ENCODE data around the gene KCNQ5.

The KCNQ5 gene

DNA sequence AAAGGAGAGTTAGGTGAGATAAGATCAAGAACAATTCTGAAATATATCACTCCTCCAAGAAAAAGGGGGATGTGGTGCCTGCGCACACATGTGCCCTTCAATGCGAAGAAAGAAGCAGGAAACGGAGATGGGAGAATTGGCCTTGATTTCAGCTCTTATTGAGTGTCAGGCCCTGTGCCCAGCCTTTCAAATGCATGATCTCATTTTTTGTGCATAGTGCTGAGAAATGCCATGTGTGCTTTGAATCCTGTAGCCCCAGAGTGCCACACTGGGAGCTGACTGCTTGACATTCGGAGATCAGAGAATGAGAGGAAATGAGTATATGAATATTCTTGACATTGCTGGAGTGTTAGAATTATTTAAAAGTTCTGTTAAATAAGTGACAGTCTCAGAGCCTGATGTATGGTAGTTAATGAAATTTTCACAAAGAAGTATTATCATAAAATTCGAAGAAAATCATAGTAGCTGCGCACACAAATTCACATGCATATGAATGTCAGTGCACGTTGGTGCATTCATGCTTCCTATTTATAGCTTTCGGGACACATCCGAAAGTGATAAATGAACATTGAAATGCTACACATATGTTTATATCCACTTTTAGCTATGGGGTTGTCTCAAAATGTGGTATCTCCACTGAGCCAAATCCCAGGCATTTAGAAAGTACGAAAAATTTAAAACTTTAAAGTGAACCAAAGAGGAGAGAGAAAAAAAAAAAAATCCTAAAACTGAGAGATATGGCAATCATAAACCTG is 172.0 kb downstream of the KCNQ5 start:
- no peak for DNase-seq (ENCODE audit: low read depth, low spot score)

DNA sequence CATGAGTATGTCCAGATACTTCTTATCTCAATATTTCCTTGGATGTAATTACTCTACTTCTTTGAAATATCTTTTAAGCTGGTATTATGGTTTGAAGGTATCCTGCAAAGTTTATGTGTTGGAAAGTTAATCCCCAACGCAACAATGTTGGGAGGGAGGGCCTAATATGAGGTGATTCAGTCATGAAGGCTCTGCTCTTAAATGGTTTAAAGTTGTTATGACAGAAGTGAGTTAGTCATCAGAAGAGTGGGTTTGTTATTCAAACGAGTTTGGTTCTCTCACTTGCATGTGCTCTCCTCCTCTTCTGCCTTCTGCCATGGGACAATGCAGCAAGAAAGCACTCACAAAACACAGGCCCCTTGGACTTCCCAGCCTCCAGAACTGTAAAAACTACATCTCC is 176.3 kb downstream of the KCNQ5 start:
- DNase-seq (ENCODE audit: low read depth, low spot score), result no peak

DNA sequence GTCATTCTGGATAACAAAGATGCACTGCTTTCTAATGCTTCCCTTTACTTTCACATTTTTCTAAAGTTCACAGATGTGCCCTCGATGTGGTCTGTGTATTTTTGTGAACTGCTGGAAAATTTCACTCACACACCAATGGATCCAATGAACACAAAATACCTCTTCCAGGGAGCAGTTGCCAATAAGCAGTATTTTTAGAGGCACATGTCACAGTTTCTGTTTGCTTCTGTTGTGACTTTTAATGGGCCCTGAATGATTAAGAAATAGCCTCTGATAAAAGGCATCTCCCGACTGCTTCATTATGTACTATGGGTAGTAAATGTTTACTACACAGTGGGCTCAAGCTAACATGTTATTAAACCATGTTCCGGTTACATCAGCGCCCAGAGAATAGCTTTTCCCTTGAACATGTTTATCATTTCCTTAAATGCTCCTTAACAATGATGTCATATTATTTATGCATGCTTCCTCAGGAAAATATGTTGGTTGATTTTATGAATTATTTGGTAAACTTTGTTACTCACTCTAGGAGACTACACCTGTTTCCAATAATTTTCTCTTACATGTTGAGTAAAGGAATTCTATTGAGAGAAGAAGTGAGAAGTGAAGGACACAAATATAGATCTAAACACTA is 188.0 kb downstream of the KCNQ5 start:
- no peak for DNase-seq (ENCODE audit: low read depth, low spot score)

DNA sequence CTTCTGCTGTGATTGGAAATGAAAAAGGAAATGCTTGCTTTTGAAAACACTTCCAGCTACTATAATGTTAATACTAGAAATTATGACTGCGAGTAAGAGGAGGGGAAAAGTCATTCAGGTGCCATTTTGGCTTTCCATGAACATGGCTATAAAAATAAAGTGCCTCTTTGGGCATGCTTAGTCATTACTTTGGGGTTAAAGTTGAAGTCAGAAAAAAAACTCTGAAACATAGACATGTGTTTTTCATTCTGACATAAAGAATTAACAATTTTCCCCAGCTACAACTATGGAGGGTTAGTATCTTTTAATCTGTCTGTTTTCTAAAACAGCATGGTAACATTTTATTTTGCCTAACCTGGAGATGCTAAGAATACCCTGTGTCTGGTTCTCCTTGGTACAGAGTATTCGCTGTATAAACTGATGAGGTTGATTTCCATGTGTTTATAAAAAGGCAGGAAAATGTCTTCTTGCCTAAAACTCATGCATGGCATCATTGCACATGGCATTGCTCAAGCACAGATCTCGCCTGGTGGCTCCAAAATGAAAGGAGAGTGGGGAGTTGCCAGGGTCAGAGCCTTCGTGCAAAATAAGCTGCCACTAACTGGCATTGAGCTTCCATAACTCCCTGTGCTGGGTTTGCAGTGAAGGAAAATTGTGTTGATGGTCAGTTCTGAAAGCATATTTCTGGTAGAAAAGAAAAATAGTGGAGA is 188.9 kb downstream of the KCNQ5 start:
- DNase-seq (ENCODE audit: low read depth, low spot score), result no peak

DNA sequence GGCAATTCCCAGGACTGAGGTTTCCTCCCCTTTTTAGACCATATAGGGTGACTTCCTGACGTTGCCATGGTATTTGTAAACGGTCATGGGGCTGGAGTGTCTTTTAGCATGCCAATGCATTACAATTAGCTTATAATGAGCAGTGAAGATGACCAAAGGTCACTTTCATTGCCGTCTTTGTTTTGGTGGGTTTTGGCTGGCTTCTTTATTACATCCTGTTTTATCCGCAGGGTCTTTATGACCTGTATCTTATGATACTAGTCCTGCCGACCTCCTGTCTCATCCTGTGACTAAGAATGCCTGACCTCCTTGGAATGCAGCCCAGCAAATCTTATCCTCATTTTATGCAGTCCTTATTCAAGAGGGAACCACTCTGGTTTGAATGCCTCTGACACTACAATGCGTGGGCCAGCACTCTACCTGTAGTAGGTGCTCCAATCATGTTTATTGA is 190.1 kb downstream of the KCNQ5 start:
- DNase-seq (ENCODE audit: low read depth, low spot score), result no peak

DNA sequence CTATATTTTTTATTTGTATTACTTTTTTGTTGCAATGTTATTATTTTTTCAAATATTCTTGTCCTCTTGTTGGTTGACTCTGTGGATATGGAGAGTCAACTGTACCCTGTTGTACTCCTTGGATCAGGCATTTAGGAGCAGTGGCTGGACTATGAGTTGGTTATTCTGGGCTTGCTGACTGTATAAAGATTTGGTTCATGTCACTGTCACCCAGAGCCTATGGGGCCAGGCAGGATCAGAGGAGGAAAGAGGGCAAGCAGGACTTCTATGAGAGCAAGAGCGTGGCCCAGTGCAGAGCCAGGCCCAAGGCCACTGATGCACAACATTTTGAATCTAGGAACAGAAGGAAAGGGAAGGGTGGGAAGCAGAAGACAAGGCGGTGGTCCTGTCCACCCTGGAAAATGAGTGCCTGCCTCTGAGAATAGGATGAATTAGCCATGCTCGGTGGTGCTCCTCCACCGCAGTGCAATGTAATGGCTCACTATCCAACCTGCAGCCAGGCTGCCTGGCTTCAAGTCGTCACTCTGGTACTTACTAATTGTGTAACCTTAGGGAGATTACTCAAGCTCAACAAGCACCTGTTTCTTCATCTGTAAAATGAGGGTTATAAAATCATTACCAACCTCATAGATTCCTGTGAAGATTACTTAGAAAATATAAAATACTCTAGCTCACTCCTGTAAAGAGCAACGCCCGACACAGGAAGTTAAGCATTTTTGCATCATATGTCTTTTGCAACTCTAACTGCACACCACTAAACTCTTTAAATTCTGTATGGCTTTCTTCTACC is 192.1 kb downstream of the KCNQ5 start:
- DNase-seq (ENCODE audit: low read depth, low spot score), result no peak

DNA sequence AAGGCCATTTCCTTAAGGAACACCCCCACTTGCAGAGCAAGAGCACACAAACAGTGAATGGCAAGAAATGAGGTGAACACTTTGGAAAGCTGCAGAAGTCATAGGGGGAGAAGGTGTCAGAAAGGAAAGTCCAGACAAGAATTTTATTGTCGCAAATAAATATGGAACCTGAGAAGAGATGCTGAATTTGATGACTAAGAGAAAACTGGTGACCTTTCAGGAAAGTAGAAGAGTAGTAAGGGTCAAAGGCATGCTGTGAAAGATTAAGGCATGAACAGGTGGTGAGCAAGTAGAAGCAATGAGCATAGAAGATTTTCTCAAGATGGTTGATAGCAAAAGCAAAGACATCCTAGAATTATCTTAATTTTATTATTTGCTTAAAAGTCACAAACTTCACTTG is 194.2 kb downstream of the KCNQ5 start:
- DNase-seq (ENCODE audit: low read depth, low spot score), result no peak

- no peak for DNase-seq (ENCODE audit: low read depth, low spot score)
These were observed 195.3 kb downstream of the KCNQ5 start for GRCh38 chr6:72817208-72817607.

GRCh38 chr6:72819609-72820008 is 197.7 kb downstream of the KCNQ5 start:
- DNase-seq (ENCODE audit: low read depth, low spot score), result no peak

- DNase-seq (ENCODE audit: low read depth, low spot score), result no peak
These were observed 198.3 kb downstream of the KCNQ5 start for GRCh38 chr6:72820153-72820552.

- no peak for DNase-seq (ENCODE audit: low read depth, low spot score)
These were observed 199.0 kb downstream of the KCNQ5 start for GRCh38 chr6:72820906-72821305.

- DNase-seq (ENCODE audit: low read depth, low spot score), result no peak
These were observed 200.2 kb downstream of the KCNQ5 start for GRCh38 chr6:72822023-72822422.

DNA sequence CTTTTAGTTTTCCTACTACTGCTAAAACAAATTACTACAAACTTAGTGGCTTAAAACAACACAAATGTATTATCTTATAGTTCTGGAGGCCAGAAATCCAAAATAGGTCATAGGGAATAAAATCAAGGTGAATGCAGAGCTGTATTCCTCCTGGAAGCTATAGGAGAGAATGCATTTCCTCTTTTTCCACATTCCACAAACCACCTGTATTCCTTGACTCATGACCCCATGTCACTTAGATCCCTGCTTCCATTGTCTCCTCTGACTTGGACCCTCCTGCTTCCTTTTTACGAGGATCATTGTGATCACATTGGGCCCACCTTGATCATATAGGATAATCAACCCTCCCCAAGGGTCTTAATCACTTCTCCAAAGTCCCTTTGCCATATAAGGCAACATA is 200.8 kb downstream of the KCNQ5 start:
- DNase-seq (ENCODE audit: low read depth, low spot score), result no peak

GRCh38 chr6:72824833-72825232 is 203.0 kb downstream of the KCNQ5 start:
- no peak for DNase-seq (ENCODE audit: low read depth, low spot score)

GRCh38 chr6:72825315-72825911 is 203.5 kb downstream of the KCNQ5 start:
- no peak for DNase-seq (ENCODE audit: low read depth, low spot score)

- DNase-seq (ENCODE audit: low read depth, low spot score), result no peak
These were observed 204.2 kb downstream of the KCNQ5 start for GRCh38 chr6:72826037-72826436.

GRCh38 chr6:72826744-72827438 is 205.0 kb downstream of the KCNQ5 start:
- DNase-seq (ENCODE audit: low read depth, low spot score), result no peak

DNA sequence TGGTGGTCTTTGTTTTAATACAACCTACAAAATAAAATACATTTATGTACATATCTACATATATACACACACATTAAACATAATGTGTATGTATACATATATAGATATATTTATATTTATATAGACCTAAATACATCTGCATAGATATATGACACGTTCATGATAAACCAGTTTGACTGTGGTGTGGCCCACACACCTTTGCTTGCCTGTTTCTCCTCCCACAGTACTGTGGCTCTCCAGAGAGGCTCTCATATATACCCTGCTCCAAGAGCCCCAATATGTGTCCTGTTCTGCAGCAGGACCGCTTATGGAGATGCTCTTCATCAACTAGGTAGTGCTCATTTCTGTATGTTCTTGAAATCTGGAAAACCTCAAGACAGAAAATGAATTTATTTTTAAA is 207.0 kb downstream of the KCNQ5 start:
- no peak for DNase-seq (ENCODE audit: low read depth, low spot score)

- DNase-seq (ENCODE audit: low read depth, low spot score), result no peak
These were observed 210.4 kb downstream of the KCNQ5 start for GRCh38 chr6:72832271-72832670.

GRCh38 chr6:72835749-72836148 is 213.9 kb downstream of the KCNQ5 start:
- DNase-seq (ENCODE audit: low read depth, low spot score), result no peak

- DNase-seq (ENCODE audit: low read depth, low spot score), result no peak
These were observed 215.1 kb downstream of the KCNQ5 start for GRCh38 chr6:72836971-72837370.

Measured in brain pericyte (primary cell).